ENCODE data around the gene MINDY4B.
"Not testable (repeated sequence)": the region's sequence is repeated elsewhere in the genome, so short reads cannot be mapped to it uniquely, and the experiment has no call there.

The MINDY4B gene

DNA sequence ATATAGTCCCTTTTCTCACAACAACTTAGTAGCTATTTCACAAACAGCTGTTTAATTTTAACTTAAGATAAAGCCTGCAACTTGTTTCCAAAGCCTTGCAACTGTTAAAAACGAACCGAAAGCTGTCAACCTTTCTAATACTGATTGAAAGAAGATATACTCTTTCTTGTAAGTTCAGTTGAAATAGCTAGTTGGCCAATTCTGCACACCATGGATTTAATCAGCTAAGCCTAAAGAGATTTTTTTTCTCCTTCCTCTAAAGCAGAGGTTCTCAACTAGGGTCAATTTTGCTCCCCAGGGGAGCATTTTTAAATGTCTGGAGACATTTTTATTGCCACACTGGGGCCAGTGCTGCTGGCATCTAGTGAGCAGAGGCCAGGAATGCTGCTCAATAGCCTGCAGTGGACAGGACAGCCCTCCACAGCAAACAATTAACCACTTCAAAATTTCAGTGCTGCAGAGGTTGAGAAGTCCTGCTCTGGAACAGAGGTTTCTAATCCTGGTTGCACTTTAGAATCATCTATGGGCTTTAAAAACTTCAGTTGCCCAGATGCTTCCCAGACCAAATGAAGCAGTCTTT is 26.2 kb downstream of the MINDY4B start:
- peaks cover 7% of the 10 kb centered on the region for H3K27me3 Mint-ChIP-seq
- no peaks in the 10 kb centered on the region for H3K36me3 Mint-ChIP-seq (ENCODE audit: low read depth)
- H3K9me3 Mint-ChIP-seq: no peaks in the 10 kb centered on the region
- H3K4me3 Mint-ChIP-seq: no peak overlapping the region
- no peaks in the 10 kb centered on the region for H3K4me1 Mint-ChIP-seq (ENCODE audit: low read depth)
- H3K27ac Mint-ChIP-seq: no peak overlapping the region

DNA sequence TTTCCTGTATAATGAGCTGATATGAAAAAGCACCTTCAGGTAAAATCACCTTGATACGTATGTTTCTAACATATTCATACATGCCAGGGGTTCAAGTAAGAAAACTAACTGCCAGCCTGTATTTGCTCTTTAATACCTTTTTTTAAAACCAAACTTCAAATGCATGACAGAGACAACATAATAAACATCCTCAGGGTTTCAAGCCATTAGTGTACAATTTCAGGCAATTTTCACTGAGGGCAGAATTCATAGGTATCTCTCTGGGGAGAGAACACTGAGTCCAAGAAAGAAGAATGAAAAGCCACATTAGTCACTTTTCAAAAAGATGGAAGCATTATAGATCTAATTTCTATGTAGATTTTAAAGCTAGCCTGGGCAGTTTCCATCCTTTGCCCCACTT is 26.9 kb downstream of the MINDY4B start:
- Mint-ChIP-seq H3K27me3 (peaks cover 7% of the 10 kb centered on the region), H3K4me3 (no peak overlapping the region), H3K4me1 (ENCODE audit: low read depth) (no peaks in the 10 kb centered on the region), H3K9me3 (no peaks in the 10 kb centered on the region), H3K27ac (no peak overlapping the region), H3K36me3 (ENCODE audit: low read depth) (no peaks in the 10 kb centered on the region)

DNA sequence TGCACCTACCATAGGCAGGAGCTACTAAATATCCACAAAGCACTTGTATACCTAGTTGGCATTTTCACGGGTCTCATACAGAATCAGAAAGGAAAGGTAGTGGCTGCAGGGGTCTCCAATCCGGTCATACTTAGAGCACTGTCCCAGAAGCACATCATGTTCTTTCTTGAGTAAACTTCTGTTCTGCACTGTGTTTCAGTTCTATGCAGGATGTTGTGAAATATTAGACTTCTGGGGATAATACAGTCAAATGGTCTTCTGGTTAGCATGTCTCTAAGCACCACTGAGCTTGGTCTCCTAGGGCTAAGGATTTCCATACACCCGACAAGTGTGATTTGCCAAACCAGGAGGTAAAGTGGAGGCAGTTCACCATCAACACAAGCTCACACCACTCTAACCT is 27.9 kb downstream of the MINDY4B start:
- no peaks in the 10 kb centered on the region for H3K4me1 Mint-ChIP-seq (ENCODE audit: low read depth)
- no peak overlapping the region for H3K27ac Mint-ChIP-seq
- no peaks in the 10 kb centered on the region for H3K9me3 Mint-ChIP-seq
- H3K27me3 Mint-ChIP-seq: peaks cover 7% of the 10 kb centered on the region
- H3K36me3 Mint-ChIP-seq (ENCODE audit: low read depth): no peaks in the 10 kb centered on the region
- H3K4me3 Mint-ChIP-seq: no peak overlapping the region

GRCh38 chr3:150876611-150877265 is 28.5 kb downstream of the MINDY4B start:
- H3K27ac Mint-ChIP-seq: no peak overlapping the region
- H3K27me3 Mint-ChIP-seq: peaks cover 3% of the 10 kb centered on the region
- H3K4me1 Mint-ChIP-seq (ENCODE audit: low read depth): no peaks in the 10 kb centered on the region
- H3K9me3 Mint-ChIP-seq: no peaks in the 10 kb centered on the region
- H3K4me3 Mint-ChIP-seq: no peak overlapping the region
- H3K36me3 Mint-ChIP-seq (ENCODE audit: low read depth): no peaks in the 10 kb centered on the region

- Mint-ChIP-seq H3K9me3 (no peaks in the 10 kb centered on the region), H3K4me1 (ENCODE audit: low read depth) (no peaks in the 10 kb centered on the region), H3K27ac (no peak overlapping the region), H3K4me3 (no peak overlapping the region), H3K27me3 (no peaks in the 10 kb centered on the region), H3K36me3 (ENCODE audit: low read depth) (no peaks in the 10 kb centered on the region)
Observed at GRCh38 chr3:150875548-150875947, 29.7 kb downstream of the MINDY4B start.

- no peaks in the 10 kb centered on the region for H3K4me1 Mint-ChIP-seq (ENCODE audit: low read depth)
- H3K9me3 Mint-ChIP-seq: no peaks in the 10 kb centered on the region
- no peaks in the 10 kb centered on the region for H3K36me3 Mint-ChIP-seq (ENCODE audit: low read depth)
- H3K27me3 Mint-ChIP-seq: no peaks in the 10 kb centered on the region
- no peak overlapping the region for H3K27ac Mint-ChIP-seq
- no peak overlapping the region for H3K4me3 Mint-ChIP-seq
Observed at GRCh38 chr3:150874666-150875219, 30.5 kb downstream of the MINDY4B start.

DNA sequence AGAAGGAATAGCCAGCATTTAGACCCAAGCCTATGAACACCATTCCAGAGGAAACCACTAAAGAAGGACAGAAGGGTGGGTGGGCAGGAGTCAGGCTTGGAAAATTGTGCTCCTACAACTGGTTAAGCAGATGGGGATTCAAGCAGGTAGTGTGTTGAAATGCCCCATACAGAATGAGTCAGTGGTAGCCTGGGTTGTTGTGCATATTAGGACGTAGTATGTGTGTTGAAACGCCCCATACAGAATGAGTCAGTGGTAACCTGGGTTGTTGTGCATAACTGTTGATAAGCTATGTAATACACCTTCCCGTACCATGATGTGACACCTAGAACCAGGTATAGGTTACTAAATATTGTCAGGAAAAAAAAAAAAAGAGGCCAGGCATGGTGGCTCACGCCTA is 34.0 kb downstream of the MINDY4B start:
- no peaks in the 10 kb centered on the region for H3K9me3 Mint-ChIP-seq
- no peak overlapping the region for H3K4me3 Mint-ChIP-seq
- H3K27ac Mint-ChIP-seq: no peak overlapping the region
- no peaks in the 10 kb centered on the region for H3K36me3 Mint-ChIP-seq (ENCODE audit: low read depth)
- H3K4me1 Mint-ChIP-seq (ENCODE audit: low read depth): no peaks in the 10 kb centered on the region
- peaks cover 11% of the 10 kb centered on the region for H3K27me3 Mint-ChIP-seq

- Mint-ChIP-seq H3K27me3 (peaks cover 15% of the 10 kb centered on the region), H3K4me3 (no peak overlapping the region), H3K27ac (no peak overlapping the region), H3K4me1 (ENCODE audit: low read depth) (peaks cover 3% of the 10 kb centered on the region), H3K36me3 (ENCODE audit: low read depth) (no peaks in the 10 kb centered on the region), H3K9me3 (no peaks in the 10 kb centered on the region)
Observed at GRCh38 chr3:150870406-150870805, 34.8 kb downstream of the MINDY4B start.

- Mint-ChIP-seq H3K36me3 (ENCODE audit: low read depth) (no peaks in the 10 kb centered on the region), H3K27ac (no peak overlapping the region), H3K9me3 (no peaks in the 10 kb centered on the region), H3K27me3 (peaks cover 25% of the 10 kb centered on the region), H3K4me3 (no peak overlapping the region), H3K4me1 (ENCODE audit: low read depth) (peaks cover 5% of the 10 kb centered on the region)
Observed at GRCh38 chr3:150868282-150868681, 37.0 kb downstream of the MINDY4B start.

DNA sequence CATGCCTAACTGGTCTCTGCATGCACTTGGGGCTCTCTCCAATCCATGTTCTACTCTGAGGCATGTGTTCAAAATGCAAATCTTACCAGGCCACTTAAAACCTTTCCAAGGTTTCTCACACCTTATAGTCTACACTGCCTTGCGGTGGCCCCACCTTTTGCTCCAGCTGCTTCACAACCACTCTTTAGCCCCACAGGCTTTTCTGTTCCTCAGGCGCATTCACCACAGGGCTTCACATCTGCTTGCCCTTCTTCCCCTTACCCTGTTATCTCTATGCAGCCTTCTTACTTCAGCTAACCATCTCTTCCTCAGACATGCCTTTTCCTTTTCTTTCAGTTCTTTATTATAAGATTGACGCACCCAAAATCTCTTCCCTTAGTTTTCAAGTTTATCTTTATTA is 37.8 kb downstream of the MINDY4B start:
- Mint-ChIP-seq H3K4me3 (no peak overlapping the region), H3K9me3 (no peaks in the 10 kb centered on the region), H3K27me3 (peaks cover 29% of the 10 kb centered on the region), H3K27ac (no peak overlapping the region), H3K36me3 (ENCODE audit: low read depth) (no peaks in the 10 kb centered on the region), H3K4me1 (ENCODE audit: low read depth) (peaks cover 5% of the 10 kb centered on the region)

- not testable (repeated sequence) for H3K4me1 Mint-ChIP-seq (ENCODE audit: low read depth); H3K9me3 Mint-ChIP-seq; H3K36me3 Mint-ChIP-seq (ENCODE audit: low read depth); H3K27ac Mint-ChIP-seq; H3K4me3 Mint-ChIP-seq
- peaks cover 29% of the 10 kb centered on the region for H3K27me3 Mint-ChIP-seq
Observed at GRCh38 chr3:150863921-150864320, 41.3 kb downstream of the MINDY4B start.

DNA sequence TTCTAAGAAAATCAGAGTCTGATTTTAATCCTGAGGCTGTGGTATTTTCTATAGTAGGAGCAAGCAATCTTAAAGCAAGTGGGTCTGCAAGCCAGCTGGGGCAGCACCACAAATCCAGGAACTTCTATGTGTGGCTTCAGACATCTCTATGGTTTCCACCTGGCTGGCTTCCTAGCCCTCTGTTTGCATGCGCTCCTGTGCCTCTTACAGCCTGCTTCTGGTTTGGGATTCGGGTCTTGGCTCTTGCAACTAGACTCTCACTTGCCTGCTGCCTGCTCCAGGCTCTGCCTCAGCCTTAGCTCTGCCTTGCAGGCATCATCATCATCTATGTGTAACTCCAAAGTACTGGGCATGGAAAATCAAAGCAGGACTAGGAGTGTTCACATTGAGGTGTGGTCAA is 43.4 kb downstream of the MINDY4B start:
- peaks cover 5% of the 10 kb centered on the region for H3K4me1 Mint-ChIP-seq (ENCODE audit: low read depth)
- H3K27me3 Mint-ChIP-seq: peaks cover 29% of the 10 kb centered on the region
- H3K9me3 Mint-ChIP-seq: no peaks in the 10 kb centered on the region
- H3K27ac Mint-ChIP-seq: no peak overlapping the region
- no peak overlapping the region for H3K4me3 Mint-ChIP-seq
- no peaks in the 10 kb centered on the region for H3K36me3 Mint-ChIP-seq (ENCODE audit: low read depth)

GRCh38 chr3:150857936-150858335 is 47.3 kb downstream of the MINDY4B start:
- peaks cover 18% of the 10 kb centered on the region for H3K27me3 Mint-ChIP-seq
- not testable (repeated sequence) for H3K4me3 Mint-ChIP-seq; H3K9me3 Mint-ChIP-seq; H3K4me1 Mint-ChIP-seq (ENCODE audit: low read depth); H3K36me3 Mint-ChIP-seq (ENCODE audit: low read depth); H3K27ac Mint-ChIP-seq

DNA sequence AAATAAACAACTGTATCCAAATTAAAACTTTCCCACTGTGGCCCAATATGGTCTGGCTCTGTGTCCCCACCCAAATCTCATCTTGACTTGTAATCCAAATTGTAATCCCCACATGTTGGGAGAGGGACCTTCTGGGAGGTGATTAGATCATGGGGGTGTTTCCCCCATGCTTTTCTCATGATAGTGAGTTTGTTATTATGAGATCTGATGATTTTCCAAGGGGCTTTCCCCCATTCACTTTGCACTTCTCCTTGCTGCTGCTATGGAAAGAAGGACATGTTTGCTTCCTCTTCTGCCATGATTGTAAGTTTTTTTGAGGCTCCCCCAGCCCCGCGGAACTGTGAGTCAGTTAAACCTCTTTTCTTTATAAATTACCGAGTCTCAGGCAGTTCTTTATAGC is 55.0 kb downstream of the MINDY4B start:
- Mint-ChIP-seq H3K4me1 (ENCODE audit: low read depth) (no peaks in the 10 kb centered on the region), H3K27me3 (peaks cover 13% of the 10 kb centered on the region), H3K4me3 (no peak overlapping the region), H3K36me3 (ENCODE audit: low read depth) (no peaks in the 10 kb centered on the region), H3K27ac (no peak overlapping the region), H3K9me3 (peaks cover 6% of the 10 kb centered on the region)

- Mint-ChIP-seq H3K4me1 (ENCODE audit: low read depth) (no peaks in the 10 kb centered on the region), H3K27ac (no peak overlapping the region), H3K4me3 (no peak overlapping the region), H3K27me3 (peaks cover 10% of the 10 kb centered on the region), H3K9me3 (peaks cover 6% of the 10 kb centered on the region), H3K36me3 (ENCODE audit: low read depth) (no peaks in the 10 kb centered on the region)
Observed at GRCh38 chr3:150848864-150849263, 56.4 kb downstream of the MINDY4B start.

GRCh38 chr3:150847433-150847832 is 57.8 kb downstream of the MINDY4B start:
- peaks cover 6% of the 10 kb centered on the region for H3K9me3 Mint-ChIP-seq
- no peaks in the 10 kb centered on the region for H3K4me1 Mint-ChIP-seq (ENCODE audit: low read depth)
- H3K27ac Mint-ChIP-seq: no peak overlapping the region
- H3K4me3 Mint-ChIP-seq: no peak overlapping the region
- H3K27me3 Mint-ChIP-seq: peaks cover 12% of the 10 kb centered on the region
- H3K36me3 Mint-ChIP-seq (ENCODE audit: low read depth): no peaks in the 10 kb centered on the region

All from stimulated activated naive CD8-positive, alpha-beta T cell treated with anti-CD3 and anti-CD28 coated beads, Interleukin-15, Interleukin-2, amounts not matched to agents 100 ng/mL and 50 ng/mL, for 24 hours (primary cell).